ENCODE data around the gene CST4. TPM values are rescaled to one million over a fixed set of nuclear protein-coding genes. Genes with fewer than 3 reads are reported as not detected.

CST4 gene
- polyA plus RNA-seq, 1 of the 3 experiments (the other 2 are of a cell fraction), result not detected

- H2AFZ ChIP-seq (ENCODE audit: low read depth), result no peak overlapping the region
- CTCF ChIA-PET, result no interaction called here
- no peaks in the 10 kb centered on the region for H3F3A ChIP-seq (replicated peaks; ENCODE audit: insufficient read depth)
- no peaks in the 10 kb centered on the region for H4K20me1 ChIP-seq (ENCODE audit: insufficient read depth)
- no peak for DNase-seq
- TF ChIP-seq REST (IDR thresholded peaks at IDR 0.05; ENCODE audit: low read depth, low read length), result no peak
- TF ChIP-seq TAF1 (IDR thresholded peaks at IDR 0.05; ENCODE audit: borderline replicate concordance, low read depth, low read length), result no peak
- TF ChIP-seq MXI1 (IDR thresholded peaks at IDR 0.05; ENCODE audit: low read depth, low read length), result no peak
- no peak for TF ChIP-seq GABPA (IDR thresholded peaks at IDR 0.05; ENCODE audit: low read depth)
- TF ChIP-seq EP300 (IDR thresholded peaks at IDR 0.05; ENCODE audit: borderline replicate concordance in 1 of 2, low read depth in 1 of 2, low read length in 1 of 2), result no peak
- TF ChIP-seq NRF1 (IDR thresholded peaks at IDR 0.05; ENCODE audit: low read depth, low read length), result no peak
- TF ChIP-seq POLR2AphosphoS5 (IDR thresholded peaks at IDR 0.05; ENCODE audit: low read depth, low read length), result no peak
- TF ChIP-seq USF2 (IDR thresholded peaks at IDR 0.05; ENCODE audit: borderline replicate concordance, low read depth, low read length), result no peak
- TF ChIP-seq USF1 (IDR thresholded peaks at IDR 0.05; ENCODE audit: borderline replicate concordance, low read depth), result no peak
- no peak for TF ChIP-seq NFIC (IDR thresholded peaks at IDR 0.05; ENCODE audit: borderline replicate concordance)
- no peak for TF ChIP-seq CHD2 (IDR thresholded peaks at IDR 0.05; ENCODE audit: low read length, partially characterized antibody)
- no peak for TF ChIP-seq RCOR1 (IDR thresholded peaks at IDR 0.05; ENCODE audit: low read length)
- no peak for TF ChIP-seq YY1 (IDR thresholded peaks at IDR 0.05; ENCODE audit: low read depth)
- no peak for TF ChIP-seq MAX (IDR thresholded peaks at IDR 0.05; ENCODE audit: low read depth)
- TF ChIP-seq PBX3 (IDR thresholded peaks at IDR 0.05), result no peak
- TF ChIP-seq RXRA (IDR thresholded peaks at IDR 0.05; ENCODE audit: borderline replicate concordance, low read depth), result no peak
- TF ChIP-seq FOXJ3 (CRISPR knock-in tag; IDR thresholded peaks at IDR 0.05), result no peak
- no peak for TF ChIP-seq FOXM1 (IDR thresholded peaks at IDR 0.05; ENCODE audit: low read depth)
- POLR2A ChIA-PET, result no interaction called here
- H3K4me3 ChIP-seq (ENCODE audit: low read depth in 2 of 2, low read length in 1 of 2), result no peak overlapping the region
- no peak overlapping the region for H3K9ac ChIP-seq
- peaks cover 11% of the 10 kb centered on the region; the same call in 1 of the 2 replicates for H3K27me3 ChIP-seq (ENCODE audit: insufficient read depth)
- no peak overlapping the region for H3K4me2 ChIP-seq
- no peaks in the 10 kb centered on the region for H3K36me3 ChIP-seq (replicated peaks in 1 of 2; ENCODE audit: control insufficient read depth in 1 of 2, insufficient read depth in 2 of 2, low read length in 1 of 2)
- no peaks in the 10 kb centered on the region for H3K9me2 ChIP-seq
- 13% methylated on average over 1 of the region's 1 CpG for WGBS (ENCODE audit: low lambda C conversion rate)
- no peaks in the 10 kb centered on the region for H3K9me3 ChIP-seq
- H3K4me1 ChIP-seq (ENCODE audit: control insufficient read depth in 1 of 2, insufficient read depth in 2 of 2, low read depth in 1 of 2, low read length in 1 of 2), result no peaks in the 10 kb centered on the region
- H3K79me2 ChIP-seq (ENCODE audit: insufficient read depth), result no peaks in the 10 kb centered on the region
- no peak overlapping the region for H3K27ac ChIP-seq (ENCODE audit: low read depth in 2 of 2, low read length in 1 of 2)
Observed at GRCh38 chr20:23672158-23672557, 16.7 kb downstream of the CST4 start.

Data from SK-N-SH (cell line).